HG03378 (cell line): Measurements from ENCODE around the gene NRXN3.
A peak's percentile ranks its signal among the peaks of the same experiment; 100 is the strongest.

Source experiments
- ATAC-seq: cut with Tn5 transposase; IDR thresholded peaks from one replicate; pipeline ENCODE4 v1.9.1; 2021; ENCODE audit warnings: mild to moderate bottlenecking, moderate library complexity; ENCODE audit not compliant: unreplicated experiment

NRXN3 gene

GRCh38 chr14:78170203-78170602 is at the start of gene NRXN3:
NRXN3 (plus strand) TSS chr14:78170373; CDS start chr14:78243094, 72,721 bp downstream.
- ATAC-seq, result no peak

GRCh38 chr14:78122436-78122835 is 47.7 kb upstream of the NRXN3 start:
- ATAC-seq, result no peak

- ATAC-seq, result no peak
These were observed 46.4 kb upstream of the NRXN3 start for GRCh38 chr14:78123650-78124253.

- ATAC-seq, result no peak
These were observed 42.2 kb upstream of the NRXN3 start for GRCh38 chr14:78127961-78128360.

- no peak for ATAC-seq
These were observed 40.8 kb upstream of the NRXN3 start for GRCh38 chr14:78129375-78129774.

GRCh38 chr14:78130356-78130755 is 39.8 kb upstream of the NRXN3 start:
- ATAC-seq, result no peak

GRCh38 chr14:78131201-78131600 is 39.0 kb upstream of the NRXN3 start:
- ATAC-seq, result no peak

- no peak for ATAC-seq
These were observed 38.6 kb upstream of the NRXN3 start for GRCh38 chr14:78131616-78132015.

- peak; percentile 70 for ATAC-seq
These were observed 34.7 kb upstream of the NRXN3 start for GRCh38 chr14:78135450-78135891.

GRCh38 chr14:78136695-78137094 is 33.5 kb upstream of the NRXN3 start:
- no peak for ATAC-seq

GRCh38 chr14:78141590-78141989 is 28.6 kb upstream of the NRXN3 start:
- ATAC-seq, result no peak

GRCh38 chr14:78142998-78143397 is 27.2 kb upstream of the NRXN3 start:
- ATAC-seq, result no peak

GRCh38 chr14:78143489-78144145 is 26.6 kb upstream of the NRXN3 start:
- no peak for ATAC-seq

- no peak for ATAC-seq
These were observed 17.7 kb upstream of the NRXN3 start for GRCh38 chr14:78152201-78153063.

- no peak for ATAC-seq
These were observed 17.2 kb upstream of the NRXN3 start for GRCh38 chr14:78153064-78153341.

- ATAC-seq, result no peak
These were observed 15.3 kb upstream of the NRXN3 start for GRCh38 chr14:78154827-78155226.

- ATAC-seq, result no peak
These were observed 14.0 kb upstream of the NRXN3 start for GRCh38 chr14:78156196-78156595.

GRCh38 chr14:78157494-78158437 is 12.4 kb upstream of the NRXN3 start:
- ATAC-seq, result no peak

GRCh38 chr14:78162202-78162601 is 8.0 kb upstream of the NRXN3 start:
- ATAC-seq, result no peak

- ATAC-seq, result no peak
These were observed 5.8 kb upstream of the NRXN3 start for GRCh38 chr14:78164226-78164853.
